ENCODE data around the gene WDR1.

The WDR1 gene

GRCh38 chr4:10100734-10101216 is 15.8 kb downstream of the WDR1 start:
- no peaks in the 10 kb centered on the region for H3K9me3 ChIP-seq (ENCODE audit: insufficient read depth, low read length)
- H3K36me3 ChIP-seq (ENCODE audit: low read length): no peaks in the 10 kb centered on the region; the same call in 1 of the 2 replicates
- no peaks in the 10 kb centered on the region for H3K9me2 ChIP-seq (replicated peaks; ENCODE audit: insufficient read depth, low read length)
- TF ChIP-seq EZH2phosphoT487 (conservative IDR thresholded peaks at IDR 0.05; ENCODE audit: low read length) (no peak), CTCF (IDR thresholded peaks at IDR 0.05; ENCODE audit: insufficient read depth, low read length, poor library complexity, severe bottlenecking) (no peak)
- no peak overlapping the region for H3K4me2 ChIP-seq (ENCODE audit: low read depth, low read length, poor library complexity, severe bottlenecking)
- H3K27me3 ChIP-seq (ENCODE audit: low read length): no peaks in the 10 kb centered on the region
- H2AFZ ChIP-seq (ENCODE audit: low read depth, low read length, severe bottlenecking): no peak overlapping the region
- peaks cover 16% of the 10 kb centered on the region for H4K20me1 ChIP-seq (ENCODE audit: low read depth, low read length)
- H3K27ac ChIP-seq (ENCODE audit: low read depth, low read length): no peak overlapping the region
- H3F3A ChIP-seq (ENCODE audit: insufficient read depth): no peaks in the 10 kb centered on the region
- peaks cover 56% of the 10 kb centered on the region for H3K79me2 ChIP-seq (ENCODE audit: insufficient read depth, low read length)
- no peak overlapping the region for H3K4me3 ChIP-seq (ENCODE audit: insufficient read depth, low read length, poor library complexity, severe bottlenecking)
- H3K9ac ChIP-seq (ENCODE audit: low read length): no peak overlapping the region

GRCh38 chr4:10099499-10100325 is 16.9 kb downstream of the WDR1 start:
- Histone ChIP-seq H3K9me3 (ENCODE audit: insufficient read depth, low read length) (no peaks in the 10 kb centered on the region), H3K27ac (ENCODE audit: low read depth, low read length) (no peak overlapping the region), H3K27me3 (ENCODE audit: low read length) (no peaks in the 10 kb centered on the region), H4K20me1 (ENCODE audit: low read depth, low read length) (peaks cover 7% of the 10 kb centered on the region; the same call in 1 of the 2 replicates), H3K4me2 (ENCODE audit: low read depth, low read length, poor library complexity, severe bottlenecking) (no peak overlapping the region), H3F3A (ENCODE audit: insufficient read depth) (no peaks in the 10 kb centered on the region), H3K9ac (ENCODE audit: low read length) (no peak overlapping the region), H3K36me3 (ENCODE audit: low read length) (no peaks in the 10 kb centered on the region; the same call in 1 of the 2 replicates), H3K9me2 (replicated peaks; ENCODE audit: insufficient read depth, low read length) (no peaks in the 10 kb centered on the region), H2AFZ (ENCODE audit: low read depth, low read length, severe bottlenecking) (no peak overlapping the region), H3K4me3 (ENCODE audit: insufficient read depth, low read length, poor library complexity, severe bottlenecking) (no peak overlapping the region), H3K79me2 (ENCODE audit: insufficient read depth, low read length) (peaks cover 53% of the 10 kb centered on the region)
- TF ChIP-seq EZH2phosphoT487 (conservative IDR thresholded peaks at IDR 0.05; ENCODE audit: low read length) (no peak), CTCF (IDR thresholded peaks at IDR 0.05; ENCODE audit: insufficient read depth, low read length, poor library complexity, severe bottlenecking) (no peak)

GRCh38 chr4:10098780-10099160 is 17.8 kb downstream of the WDR1 start:
- Histone ChIP-seq H3K27ac (ENCODE audit: low read depth, low read length) (no peak overlapping the region), H3K9ac (ENCODE audit: low read length) (no peak overlapping the region), H3K9me2 (replicated peaks; ENCODE audit: insufficient read depth, low read length) (no peaks in the 10 kb centered on the region), H3K4me3 (ENCODE audit: insufficient read depth, low read length, poor library complexity, severe bottlenecking) (no peak overlapping the region), H3K27me3 (ENCODE audit: low read length) (no peaks in the 10 kb centered on the region), H3K9me3 (ENCODE audit: insufficient read depth, low read length) (no peaks in the 10 kb centered on the region), H3K79me2 (ENCODE audit: insufficient read depth, low read length) (peaks cover 46% of the 10 kb centered on the region), H3F3A (ENCODE audit: insufficient read depth) (no peaks in the 10 kb centered on the region), H3K36me3 (ENCODE audit: low read length) (no peaks in the 10 kb centered on the region; the same call in 1 of the 2 replicates), H4K20me1 (ENCODE audit: low read depth, low read length) (peaks cover 3% of the 10 kb centered on the region; the same call in 1 of the 2 replicates), H2AFZ (ENCODE audit: low read depth, low read length, severe bottlenecking) (no peak overlapping the region), H3K4me2 (ENCODE audit: low read depth, low read length, poor library complexity, severe bottlenecking) (no peak overlapping the region)
- no peak for TF ChIP-seq CTCF (IDR thresholded peaks at IDR 0.05; ENCODE audit: insufficient read depth, low read length, poor library complexity, severe bottlenecking)
- no peak for TF ChIP-seq EZH2phosphoT487 (conservative IDR thresholded peaks at IDR 0.05; ENCODE audit: low read length)

Measured in SU-DHL-6 (cell line).